ENCODE measurements around the gene ATP2B2.

DNA sequence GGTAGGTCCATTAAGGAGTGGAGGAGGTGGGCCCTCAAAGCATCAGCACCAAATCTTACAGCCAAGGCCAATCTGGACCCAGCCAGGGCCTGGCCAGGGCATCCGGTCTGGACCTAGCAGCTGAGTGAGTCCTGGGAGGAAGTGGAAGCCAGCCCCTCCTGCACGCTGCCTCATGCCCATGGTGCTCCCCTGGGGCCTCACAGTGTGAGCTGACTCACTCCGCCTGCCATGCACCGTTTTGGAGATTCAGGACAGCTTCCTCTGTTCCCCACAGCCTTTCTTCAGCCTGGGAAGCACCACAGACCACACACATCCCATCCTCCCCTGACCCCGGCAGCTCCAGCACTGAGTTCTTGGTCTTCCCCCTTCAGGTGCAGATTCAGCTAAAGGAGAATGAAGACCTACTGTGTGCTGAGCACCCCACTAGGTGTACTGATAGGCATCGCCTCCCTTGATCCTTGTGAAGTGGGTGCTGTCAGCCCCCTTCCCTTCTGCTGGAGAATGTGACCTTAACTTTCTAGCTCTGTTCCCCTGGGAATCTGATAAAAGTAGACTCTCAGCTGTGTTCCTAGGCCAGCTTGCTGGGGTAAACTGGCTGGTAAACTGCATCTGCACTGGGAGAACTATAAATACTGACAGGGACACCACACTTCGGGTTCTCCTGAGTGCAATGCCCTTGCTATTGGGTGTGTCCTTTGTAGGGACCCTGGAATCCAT, 147.6 kb downstream of the ATP2B2 start:
- TF ChIP-seq, protein P1, sequence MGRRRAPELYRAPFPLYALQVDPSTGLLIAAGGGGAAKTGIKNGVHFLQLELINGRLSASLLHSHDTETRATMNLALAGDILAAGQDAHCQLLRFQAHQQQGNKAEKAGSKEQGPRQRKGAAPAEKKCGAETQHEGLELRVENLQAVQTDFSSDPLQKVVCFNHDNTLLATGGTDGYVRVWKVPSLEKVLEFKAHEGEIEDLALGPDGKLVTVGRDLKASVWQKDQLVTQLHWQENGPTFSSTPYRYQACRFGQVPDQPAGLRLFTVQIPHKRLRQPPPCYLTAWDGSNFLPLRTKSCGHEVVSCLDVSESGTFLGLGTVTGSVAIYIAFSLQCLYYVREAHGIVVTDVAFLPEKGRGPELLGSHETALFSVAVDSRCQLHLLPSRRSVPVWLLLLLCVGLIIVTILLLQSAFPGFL (CRISPR knock-in tag; IDR thresholded peaks at IDR 0.05): no peak
- no peak for TF ChIP-seq ZFX (CRISPR knock-in tag; IDR thresholded peaks at IDR 0.05)
- TF ChIP-seq, protein P2, sequence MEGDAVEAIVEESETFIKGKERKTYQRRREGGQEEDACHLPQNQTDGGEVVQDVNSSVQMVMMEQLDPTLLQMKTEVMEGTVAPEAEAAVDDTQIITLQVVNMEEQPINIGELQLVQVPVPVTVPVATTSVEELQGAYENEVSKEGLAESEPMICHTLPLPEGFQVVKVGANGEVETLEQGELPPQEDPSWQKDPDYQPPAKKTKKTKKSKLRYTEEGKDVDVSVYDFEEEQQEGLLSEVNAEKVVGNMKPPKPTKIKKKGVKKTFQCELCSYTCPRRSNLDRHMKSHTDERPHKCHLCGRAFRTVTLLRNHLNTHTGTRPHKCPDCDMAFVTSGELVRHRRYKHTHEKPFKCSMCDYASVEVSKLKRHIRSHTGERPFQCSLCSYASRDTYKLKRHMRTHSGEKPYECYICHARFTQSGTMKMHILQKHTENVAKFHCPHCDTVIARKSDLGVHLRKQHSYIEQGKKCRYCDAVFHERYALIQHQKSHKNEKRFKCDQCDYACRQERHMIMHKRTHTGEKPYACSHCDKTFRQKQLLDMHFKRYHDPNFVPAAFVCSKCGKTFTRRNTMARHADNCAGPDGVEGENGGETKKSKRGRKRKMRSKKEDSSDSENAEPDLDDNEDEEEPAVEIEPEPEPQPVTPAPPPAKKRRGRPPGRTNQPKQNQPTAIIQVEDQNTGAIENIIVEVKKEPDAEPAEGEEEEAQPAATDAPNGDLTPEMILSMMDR (IDR thresholded peaks at IDR 0.05 in 2 of 3, conservative IDR thresholded peaks at IDR 0.05 in 1 of 3; ENCODE audit: insufficient read depth in 2 of 3, low read depth in 1 of 3, low read length in 3 of 3): no peak
- no peak for TF ChIP-seq TAF1 (IDR thresholded peaks at IDR 0.05; ENCODE audit: control insufficient read depth, extremely low read depth, insufficient read depth, low read length, severe bottlenecking)
- TF ChIP-seq NFRKB (IDR thresholded peaks at IDR 0.05; ENCODE audit: low read depth): no peak
- no peak for TF ChIP-seq GTF2F1 (IDR thresholded peaks at IDR 0.05; ENCODE audit: low read depth, low read length)
